MM.1S (cell line): ENCODE measurements around the gene BPIFA3.

Experiments used
- DNase-seq: peaks from one replicate; pipeline ENCODE4 v3.0.0-alpha.2; 2015
- H2AFZ ChIP-seq: fragments of 300-600 bp; sonication (generic); 2 replicates; pipeline ENCODE4 v1.6.0; 2016; ENCODE audit warnings: antibody characterized with exemption, low read length
- H3F3A ChIP-seq: fragments of 300-600 bp; sonication (generic); 2 replicates; pipeline ENCODE4 v1.6.1; 2016; ENCODE audit warnings: mild to moderate bottlenecking, antibody characterized with exemption, low read length, moderate library complexity, mixed read lengths; ENCODE audit not compliant: insufficient read depth
- H3K27ac ChIP-seq: fragments of 300-600 bp; sonication (generic); 2 replicates; pipeline ENCODE4 v1.5.1; 2016; ENCODE audit warnings: mild to moderate bottlenecking, low read length
- H3K27me3 ChIP-seq: fragments of 300-600 bp; sonication (generic); replicated peaks from 2 replicates; pipeline ENCODE4 v1.6.0; 2016; ENCODE audit warnings: low read length; ENCODE audit not compliant: insufficient read depth
- H3K36me3 ChIP-seq: fragments of 300-600 bp; sonication (generic); replicated peaks from 2 replicates; pipeline ENCODE4 v1.6.1; 2016; ENCODE audit warnings: mild to moderate bottlenecking, low read length, mixed read lengths; ENCODE audit not compliant: insufficient read depth
- H3K4me1 ChIP-seq: fragments of 300-600 bp; sonication (generic); 2 replicates; pipeline ENCODE4 v1.6.1; 2016; ENCODE audit warnings: low read length, mixed read lengths
- H3K4me2 ChIP-seq: fragments of 300-600 bp; sonication (generic); 2 replicates; pipeline ENCODE4 v1.6.0; 2016; ENCODE audit warnings: low read depth, low read length
- H3K4me3 ChIP-seq: fragments of 300-600 bp; sonication (generic); 2 replicates; pipeline ENCODE4 v1.5.1; 2016; ENCODE audit warnings: low read length, mixed read lengths
- H3K79me2 ChIP-seq: fragments of 300-600 bp; sonication (generic); 2 replicates; pipeline ENCODE4 v1.6.1; 2016; ENCODE audit warnings: mixed run types, low read length, mixed read lengths
- H3K9ac ChIP-seq: fragments of 300-600 bp; sonication (generic); 2 replicates; pipeline ENCODE4 v1.6.1; 2016; ENCODE audit warnings: low read length, mixed read lengths
- H3K9me2 ChIP-seq: fragments of 300-600 bp; sonication (generic); replicated peaks from 2 replicates; pipeline ENCODE4 v1.6.1; 2016; ENCODE audit warnings: mild to moderate bottlenecking, low read length, mixed read lengths; ENCODE audit not compliant: insufficient read depth
- H3K9me3 ChIP-seq: fragments of 300-600 bp; sonication (generic); replicated peaks from 2 replicates; pipeline ENCODE4 v1.6.1; 2016; ENCODE audit warnings: mild to moderate bottlenecking, low read length, mixed read lengths; ENCODE audit not compliant: insufficient read depth
- H4K20me1 ChIP-seq: fragments of 300-600 bp; sonication (generic); 2 replicates; pipeline ENCODE4 v1.6.1; 2016; ENCODE audit warnings: mild to moderate bottlenecking, low read length, moderate library complexity, mixed read lengths; ENCODE audit not compliant: insufficient read depth
- EZH2 ChIP-seq: fragments of 300-600 bp; sonication (generic); optimal IDR thresholded peaks from 2 replicates; pipeline ENCODE3; 2017; ENCODE audit warnings: low read depth, mild to moderate bottlenecking, antibody characterized with exemption, low read length, mixed read lengths
- EZH2phosphoT487 ChIP-seq: fragments of 300-600 bp; sonication (generic); IDR thresholded peaks from 2 replicates; pipeline ENCODE4 v1.6.1; 2018; ENCODE audit warnings: antibody characterized with exemption, low read length
- TF ChIP-seq, protein P1 (sequence below): fragments of 300-600 bp; sonication (generic); IDR thresholded peaks from 2 replicates; pipeline ENCODE4 v1.5.1; 2016; ENCODE audit warnings: antibody characterized with exemption, low read length, mixed read lengths

Gene BPIFA3

GRCh38 chr20:33177866-33178265 is 39.3 kb upstream of the BPIFA3 start:
- TF ChIP-seq EZH2: no peak
- no peak for TF ChIP-seq EZH2phosphoT487
- TF ChIP-seq, protein P1, sequence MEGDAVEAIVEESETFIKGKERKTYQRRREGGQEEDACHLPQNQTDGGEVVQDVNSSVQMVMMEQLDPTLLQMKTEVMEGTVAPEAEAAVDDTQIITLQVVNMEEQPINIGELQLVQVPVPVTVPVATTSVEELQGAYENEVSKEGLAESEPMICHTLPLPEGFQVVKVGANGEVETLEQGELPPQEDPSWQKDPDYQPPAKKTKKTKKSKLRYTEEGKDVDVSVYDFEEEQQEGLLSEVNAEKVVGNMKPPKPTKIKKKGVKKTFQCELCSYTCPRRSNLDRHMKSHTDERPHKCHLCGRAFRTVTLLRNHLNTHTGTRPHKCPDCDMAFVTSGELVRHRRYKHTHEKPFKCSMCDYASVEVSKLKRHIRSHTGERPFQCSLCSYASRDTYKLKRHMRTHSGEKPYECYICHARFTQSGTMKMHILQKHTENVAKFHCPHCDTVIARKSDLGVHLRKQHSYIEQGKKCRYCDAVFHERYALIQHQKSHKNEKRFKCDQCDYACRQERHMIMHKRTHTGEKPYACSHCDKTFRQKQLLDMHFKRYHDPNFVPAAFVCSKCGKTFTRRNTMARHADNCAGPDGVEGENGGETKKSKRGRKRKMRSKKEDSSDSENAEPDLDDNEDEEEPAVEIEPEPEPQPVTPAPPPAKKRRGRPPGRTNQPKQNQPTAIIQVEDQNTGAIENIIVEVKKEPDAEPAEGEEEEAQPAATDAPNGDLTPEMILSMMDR: no peak
- no peaks in the 10 kb centered on the region for H3K36me3 ChIP-seq
- DNase-seq: no peak
- H3K9me3 ChIP-seq: no peaks in the 10 kb centered on the region
- no peaks in the 10 kb centered on the region for H4K20me1 ChIP-seq
- H2AFZ ChIP-seq: no peak overlapping the region
- no peaks in the 10 kb centered on the region for H3K79me2 ChIP-seq
- H3K27me3 ChIP-seq: peaks cover 49% of the 10 kb centered on the region
- no peaks in the 10 kb centered on the region for H3K4me1 ChIP-seq
- H3K27ac ChIP-seq: no peak overlapping the region
- H3K4me3 ChIP-seq: no peak overlapping the region
- no peaks in the 10 kb centered on the region for H3K9me2 ChIP-seq
- no peaks in the 10 kb centered on the region for H3F3A ChIP-seq
- H3K4me2 ChIP-seq: no peak overlapping the region
- no peak overlapping the region for H3K9ac ChIP-seq

- Histone ChIP-seq H3K27me3 (peaks cover 56% of the 10 kb centered on the region), H3K9ac (no peak overlapping the region), H3F3A (no peaks in the 10 kb centered on the region), H3K4me2 (no peak overlapping the region), H4K20me1 (no peaks in the 10 kb centered on the region), H3K4me3 (no peak overlapping the region), H3K36me3 (no peaks in the 10 kb centered on the region), H3K9me2 (no peaks in the 10 kb centered on the region), H2AFZ (no peak overlapping the region), H3K79me2 (no peaks in the 10 kb centered on the region), H3K4me1 (no peaks in the 10 kb centered on the region), H3K27ac (no peak overlapping the region), H3K9me3 (no peaks in the 10 kb centered on the region)
- TF ChIP-seq, protein P1: no peak
- TF ChIP-seq EZH2: no peak
- TF ChIP-seq EZH2phosphoT487: no peak
- DNase-seq: no peak
Observed at GRCh38 chr20:33178726-33179125, 38.4 kb upstream of the BPIFA3 start.

DNA sequence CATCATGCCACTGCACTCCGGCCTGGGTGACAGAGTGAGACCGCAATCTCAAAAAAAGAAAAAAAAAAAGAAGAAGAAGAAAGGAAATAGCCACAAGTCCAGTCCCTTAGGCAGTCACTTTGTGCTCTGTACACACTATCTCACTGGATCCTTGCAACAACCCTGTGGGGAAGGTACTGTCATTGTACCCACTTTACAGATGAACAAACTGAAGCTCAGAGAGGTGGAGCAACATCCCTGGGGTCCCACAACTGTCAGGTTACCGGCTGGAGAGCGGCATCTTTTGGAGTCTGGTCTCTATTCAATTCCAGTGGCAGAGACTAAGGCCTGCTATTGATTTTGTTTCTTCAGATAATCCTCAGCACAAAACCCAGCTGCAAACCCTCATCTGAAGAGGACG is 37.0 kb upstream of the BPIFA3 start:
- no peak for DNase-seq
- Histone ChIP-seq H3K9me3 (no peaks in the 10 kb centered on the region), H3K27ac (no peak overlapping the region), H4K20me1 (no peaks in the 10 kb centered on the region), H3K36me3 (no peaks in the 10 kb centered on the region), H3K27me3 (peaks cover 51% of the 10 kb centered on the region), H3K9me2 (no peaks in the 10 kb centered on the region), H3K4me1 (no peaks in the 10 kb centered on the region), H3K9ac (no peak overlapping the region), H3F3A (no peaks in the 10 kb centered on the region), H3K4me2 (no peak overlapping the region), H3K4me3 (no peak overlapping the region), H2AFZ (no peak overlapping the region), H3K79me2 (no peaks in the 10 kb centered on the region)
- TF ChIP-seq EZH2phosphoT487 (no peak), EZH2 (no peak)
- TF ChIP-seq, protein P1: no peak
